HEK293 (cell line): ENCODE results near the gene WDR91.
A peak's percentile ranks its signal among the peaks of the same experiment; 100 is the strongest.

Experiments used
- CTCF ChIA-PET: fragments of 350-600 bp; formaldehyde crosslinking; extraction: SDS; loops from one replicate; lab custom pipeline; 2021; ENCODE audit warnings: antibody characterized with exemption; lab: Yijun Ruan, JAX
- POLR2A ChIA-PET: fragments of 300-600 bp; formaldehyde crosslinking; extraction: SDS; loops from one replicate; lab custom pipeline; 2020; ENCODE audit warnings: antibody characterized with exemption, inconsistent platforms; lab: Yijun Ruan, JAX
- H3K27ac ChIP-seq: fragments of 200-500 bp; sonication (Bioruptor generic); 2 replicates; pipeline ENCODE4 v1.5.1; 2014; ENCODE audit warnings: low read depth, low read length, control low read depth, inconsistent platforms; ENCODE audit errors: extremely low read depth
- H3K36me3 ChIP-seq, 2 experiments: fragments of 200-500 bp in 1 of 2; sonication (Bioruptor generic) in 1 of 2; 1 replicate in 1 of 2; 2 replicates in 1 of 2; pipeline ENCODE4 v1.5.1; 2014 to 2017; ENCODE audit warnings: inconsistent platforms in 2 of 2, low read length in 2 of 2; ENCODE audit not compliant: control insufficient read depth in 2 of 2, insufficient read depth in 1 of 2
- H3K4me1 ChIP-seq: fragments of 200-500 bp; sonication (Bioruptor generic); 2 replicates; pipeline ENCODE4 v1.5.1; 2014; ENCODE audit warnings: mild to moderate bottlenecking, low read length, inconsistent platforms; ENCODE audit not compliant: control insufficient read depth, insufficient read depth
- H3K4me3 ChIP-seq: 2 replicates; pipeline ENCODE4 v1.5.1; 2011; ENCODE audit warnings: low read depth, mild to moderate bottlenecking, control low read depth, low read length, moderate library complexity
- H3K9me3 ChIP-seq: fragments of 200-500 bp; sonication (Bioruptor generic); 2 replicates; pipeline ENCODE4 v1.5.1; 2014; ENCODE audit warnings: low read depth, low read length, inconsistent platforms; ENCODE audit not compliant: control insufficient read depth, insufficient read depth
- BCL11B ChIP-seq: fragments of 450-650 bp; formaldehyde crosslinking; IDR thresholded peaks from 2 replicates; pipeline ENCODE4 v1.5.1; 2016; ENCODE audit warnings: low read depth, missing biosample characterization, missing genetic modification characterization
- GLI4 ChIP-seq: fragments of 450-650 bp; formaldehyde crosslinking; IDR thresholded peaks from 2 replicates; pipeline ENCODE4 v1.5.1; 2016; ENCODE audit warnings: missing biosample characterization, missing genetic modification characterization
- OVOL3 ChIP-seq: fragments of 450-650 bp; formaldehyde crosslinking; IDR thresholded peaks from 2 replicates; pipeline ENCODE4 v1.5.1; 2016; ENCODE audit warnings: missing biosample characterization, missing genetic modification characterization
- SALL2 ChIP-seq: fragments of 450-650 bp; formaldehyde crosslinking; IDR thresholded peaks from 2 replicates; pipeline ENCODE4 v1.5.0; 2017; ENCODE audit warnings: missing biosample characterization, mild to moderate bottlenecking, missing genetic modification characterization, borderline replicate concordance
- SCRT1 ChIP-seq: fragments of 450-650 bp; formaldehyde crosslinking; IDR thresholded peaks from 2 replicates; pipeline ENCODE4 v1.5.1; 2016; ENCODE audit warnings: missing biosample characterization, missing genetic modification characterization, borderline replicate concordance
- TCF7L2 ChIP-seq: IDR thresholded peaks from 2 replicates; pipeline ENCODE4 v1.6.1; 2011; ENCODE audit warnings: low read depth, mild to moderate bottlenecking, inconsistent platforms, low read length, moderate library complexity, borderline replicate concordance
- ZNF10 ChIP-seq: fragments of 450-650 bp; formaldehyde crosslinking; IDR thresholded peaks from 2 replicates; pipeline ENCODE4 v1.5.1; 2017; ENCODE audit warnings: missing biosample characterization, missing genetic modification characterization
- ZNF114 ChIP-seq: fragments of 450-650 bp; formaldehyde crosslinking; IDR thresholded peaks from 2 replicates; pipeline ENCODE4 v1.5.0; 2017; ENCODE audit warnings: missing biosample characterization, missing genetic modification characterization
- ZNF16 ChIP-seq: fragments of 450-650 bp; formaldehyde crosslinking; IDR thresholded peaks from 2 replicates; pipeline ENCODE4 v1.5.1; 2016; ENCODE audit warnings: low read depth, missing biosample characterization, missing genetic modification characterization
- ZNF184 ChIP-seq: fragments of 450-650 bp; IDR thresholded peaks from 2 replicates; pipeline ENCODE4 v1.5.1; 2018; ENCODE audit warnings: missing biosample characterization, mild to moderate bottlenecking, missing genetic modification characterization
- ZNF211 ChIP-seq: fragments of 450-650 bp; formaldehyde crosslinking; IDR thresholded peaks from 2 replicates; pipeline ENCODE4 v1.5.1; 2016; ENCODE audit warnings: low read depth, missing biosample characterization, missing genetic modification characterization
- ZNF223 ChIP-seq: fragments of 450-650 bp; formaldehyde crosslinking; IDR thresholded peaks from 2 replicates; pipeline ENCODE4 v1.5.1; 2016; ENCODE audit warnings: missing biosample characterization, missing genetic modification characterization
- ZNF311 ChIP-seq: fragments of 450-650 bp; formaldehyde crosslinking; IDR thresholded peaks from 2 replicates; pipeline ENCODE4 v1.5.1; 2017; ENCODE audit warnings: missing biosample characterization, missing genetic modification characterization, borderline replicate concordance
- ZNF548 ChIP-seq: fragments of 450-650 bp; formaldehyde crosslinking; IDR thresholded peaks from 2 replicates; pipeline ENCODE4 v1.5.1; 2016; ENCODE audit warnings: missing biosample characterization, missing genetic modification characterization
- ZNF600 ChIP-seq: fragments of 450-650 bp; formaldehyde crosslinking; IDR thresholded peaks from 2 replicates; pipeline ENCODE4 v1.5.1; 2016; ENCODE audit warnings: missing biosample characterization, missing genetic modification characterization
- ZNF654 ChIP-seq: fragments of 450-650 bp; formaldehyde crosslinking; IDR thresholded peaks from 2 replicates; pipeline ENCODE4 v1.5.1; 2016; ENCODE audit warnings: low read depth, missing biosample characterization, missing genetic modification characterization
- ZNF76 ChIP-seq: fragments of 450-650 bp; formaldehyde crosslinking; IDR thresholded peaks from 2 replicates; pipeline ENCODE4; 2016; ENCODE audit warnings: low read depth, missing biosample characterization, missing genetic modification characterization, borderline replicate concordance
- ZNF776 ChIP-seq: fragments of 450-650 bp; formaldehyde crosslinking; IDR thresholded peaks from 2 replicates; pipeline ENCODE4 v1.5.0; 2017; ENCODE audit warnings: missing biosample characterization, missing genetic modification characterization, borderline replicate concordance
- TF ChIP-seq, protein P1 (sequence below): fragments of 450-650 bp; formaldehyde crosslinking; IDR thresholded peaks from 2 replicates; pipeline ENCODE4 v1.5.1; 2016; ENCODE audit warnings: missing biosample characterization, missing genetic modification characterization
- TF ChIP-seq, protein P2 (sequence below): IDR thresholded peaks from 2 replicates; pipeline ENCODE4 v1.6.1; 2011; ENCODE audit warnings: mild to moderate bottlenecking, low read depth, low read length, borderline replicate concordance
- TF ChIP-seq, protein P3 (sequence below): fragments of 450-650 bp; formaldehyde crosslinking; optimal IDR thresholded peaks from 2 replicates; pipeline ENCODE3; 2016; ENCODE audit warnings: missing biosample characterization, mild to moderate bottlenecking, missing genetic modification characterization
- TF ChIP-seq, protein P4 (sequence below): fragments of 450-650 bp; formaldehyde crosslinking; IDR thresholded peaks from 2 replicates; pipeline ENCODE4 v1.5.1; 2017; ENCODE audit warnings: missing biosample characterization, missing genetic modification characterization

WDR91 gene

DNA sequence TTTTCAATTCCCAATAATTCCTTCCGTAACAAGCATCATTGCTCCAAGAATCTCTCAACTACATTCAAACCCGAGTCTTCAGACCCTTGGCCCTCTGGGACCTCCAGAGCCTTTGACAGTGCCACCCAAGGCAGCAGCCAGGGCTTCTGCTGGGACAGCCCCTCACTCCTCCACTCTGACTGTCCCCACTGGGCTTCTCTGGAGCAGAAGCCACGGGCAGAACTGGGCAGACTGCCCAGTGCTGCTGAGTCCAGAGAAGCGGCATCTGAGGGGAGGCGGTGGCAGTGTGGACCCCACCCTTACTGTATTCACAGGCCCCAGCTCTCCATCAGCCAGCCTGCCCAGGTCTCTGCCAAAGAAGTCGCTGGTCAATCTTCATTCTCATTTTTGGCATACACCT lies 49.7 kb downstream of the WDR91 start:
- Histone ChIP-seq H3K4me1 (no peaks in the 10 kb centered on the region), H3K9me3 (no peaks in the 10 kb centered on the region), H3K27ac (no peak overlapping the region), H3K36me3 (peaks cover 0 to 31% of the 10 kb centered on the region in 2 experiments; a peak in 1 of 3 replicates), H3K4me3 (no peak overlapping the region)
- TF ChIP-seq ZNF654 (tag by site-specific recombination) (no peak), GLI4 (tag by site-specific recombination) (no peak), ZNF600 (tag by site-specific recombination) (peak; percentile 10; the same call in 1 of the 2 replicates)
- ChIA-PET CTCF (interaction anchor here (0.8 to 1.2 kb wide), 2 partner anchors 8 to 79 kb away, joined by 3 to 5 read pairs; partner anchors contain the start of gene CYREN), POLR2A (interaction anchor here (1.2 to 2.1 kb wide), 3 partner anchors 8 to 175 kb away, joined by 3 to 8 read pairs (median 3); partner anchors contain the start of genes AGBL3, CYREN and TMEM140)

DNA sequence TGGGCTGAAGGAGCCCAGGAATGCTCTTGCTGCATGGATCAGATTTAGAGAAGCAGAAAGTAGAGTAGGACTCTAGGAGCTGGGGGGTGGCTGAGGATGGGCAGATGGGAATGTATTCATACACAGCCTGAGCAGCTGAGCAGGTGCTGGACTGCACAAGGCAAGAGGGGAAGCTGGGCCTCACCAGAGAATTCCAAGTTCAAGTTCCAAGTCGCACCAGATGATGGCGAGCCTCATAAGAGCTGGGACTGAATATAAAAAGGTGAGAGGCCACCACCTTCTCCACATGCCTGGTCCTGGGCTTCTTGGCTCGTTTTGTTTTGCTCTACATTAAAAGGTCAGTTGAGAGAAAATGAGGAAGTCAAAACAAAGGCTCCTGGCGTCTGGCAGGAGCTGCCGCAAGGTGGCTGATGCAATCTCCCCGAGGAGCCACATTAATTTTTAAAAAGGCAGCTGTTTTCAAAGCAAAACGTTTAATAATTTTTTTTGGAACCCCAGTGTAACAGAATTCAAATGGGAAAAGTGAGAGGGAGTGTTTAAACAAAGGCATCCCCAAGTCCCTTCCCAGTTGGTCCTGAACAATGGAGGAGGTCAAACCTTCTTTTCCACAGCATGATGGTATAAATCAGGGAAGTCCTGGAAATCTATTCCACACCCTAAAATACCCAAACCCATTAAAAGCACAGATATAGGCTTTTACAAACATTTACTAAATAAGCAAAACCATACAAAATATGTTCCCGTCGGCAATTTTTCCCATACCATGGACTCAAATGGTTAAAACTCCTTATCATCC lies 50.3 kb downstream of the WDR91 start:
- H3K27ac ChIP-seq = no peak overlapping the region
- CTCF ChIA-PET = interaction anchor here (0.7 to 1.2 kb wide), 3 partner anchors 9 to 553 kb away, joined by 3 to 5 read pairs (median 5); partner anchors contain the start of gene CYREN

DNA sequence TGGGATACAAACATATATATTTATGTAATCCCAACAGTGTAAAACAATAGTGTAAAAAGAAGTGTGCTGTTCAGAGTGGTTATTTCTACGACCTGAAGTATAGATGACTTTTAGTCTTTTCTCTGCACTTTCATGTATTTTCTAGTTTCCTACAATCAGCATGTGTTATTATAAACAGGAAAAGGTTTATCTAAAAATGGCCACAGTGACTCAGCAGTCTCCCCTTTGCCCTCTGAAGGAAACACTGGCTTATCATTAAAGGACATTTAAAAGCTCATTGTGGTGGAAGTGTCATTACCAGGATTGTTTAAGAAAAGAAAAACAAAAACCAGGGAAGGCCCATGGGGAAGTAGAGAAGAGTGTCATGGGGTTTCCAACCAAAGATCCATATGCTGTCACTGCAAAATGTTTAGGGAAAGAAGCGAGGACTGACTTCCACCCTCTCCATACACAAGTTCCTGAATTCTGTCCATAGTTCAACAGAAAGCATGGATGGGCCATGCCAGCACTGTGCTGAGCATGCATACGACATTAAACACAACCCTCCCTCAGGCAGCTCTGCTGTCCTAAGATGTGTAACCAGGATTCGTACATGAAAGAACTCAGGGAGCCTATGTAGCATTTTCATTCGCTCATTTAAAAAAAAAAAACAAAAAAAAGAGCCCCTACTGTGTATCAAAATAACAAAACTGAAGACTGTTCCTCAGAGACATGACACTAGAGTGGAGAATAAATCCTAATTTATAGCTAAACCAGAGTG lies 51.0 kb downstream of the WDR91 start:
- Histone ChIP-seq H3K9me3 (no peaks in the 10 kb centered on the region), H3K4me3 (no peak overlapping the region), H3K27ac (no peak overlapping the region), H3K36me3 (peaks cover 0 to 17% of the 10 kb centered on the region in 2 experiments; a peak in 1 of 3 replicates), H3K4me1 (no peaks in the 10 kb centered on the region)
- ChIA-PET CTCF (interaction anchor here (0.6 to 0.7 kb wide), 2 partner anchors 134 to 553 kb away, joined by 3 to 5 read pairs; no protein-coding TSS in a partner anchor), POLR2A (interaction anchor here (2.1 kb wide), 1 partner anchor 10 kb away, joined by 8 read pairs; the partner anchor contains the start of gene CYREN)
- no peak for TF ChIP-seq ZNF211
- no peak for TF ChIP-seq SALL2
- TF ChIP-seq SCRT1 (tag by site-specific recombination) = no peak
- TF ChIP-seq ZNF16 (tag by site-specific recombination) = no peak
- TF ChIP-seq ZNF114 (tag by site-specific recombination) = no peak
- TF ChIP-seq, protein P1, sequence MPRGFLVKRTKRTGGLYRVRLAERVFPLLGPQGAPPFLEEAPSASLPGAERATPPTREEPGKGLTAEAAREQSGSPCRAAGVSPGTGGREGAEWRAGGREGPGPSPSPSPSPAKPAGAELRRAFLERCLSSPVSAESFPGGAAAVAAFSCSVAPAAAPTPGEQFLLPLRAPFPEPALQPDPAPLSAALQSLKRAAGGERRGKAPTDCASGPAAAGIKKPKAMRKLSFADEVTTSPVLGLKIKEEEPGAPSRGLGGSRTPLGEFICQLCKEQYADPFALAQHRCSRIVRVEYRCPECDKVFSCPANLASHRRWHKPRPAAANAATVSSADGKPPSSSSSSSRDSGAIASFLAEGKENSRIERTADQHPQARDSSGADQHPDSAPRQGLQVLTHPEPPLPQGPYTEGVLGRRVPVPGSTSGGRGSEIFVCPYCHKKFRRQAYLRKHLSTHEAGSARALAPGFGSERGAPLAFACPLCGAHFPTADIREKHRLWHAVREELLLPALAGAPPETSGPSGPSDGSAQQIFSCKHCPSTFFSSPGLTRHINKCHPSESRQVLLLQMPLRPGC (tag by site-specific recombination) = no peak
- TF ChIP-seq ZNF76 (tag by site-specific recombination) = no peak
- TF ChIP-seq BCL11B (tag by site-specific recombination) = no peak
- TF ChIP-seq, protein P2, sequence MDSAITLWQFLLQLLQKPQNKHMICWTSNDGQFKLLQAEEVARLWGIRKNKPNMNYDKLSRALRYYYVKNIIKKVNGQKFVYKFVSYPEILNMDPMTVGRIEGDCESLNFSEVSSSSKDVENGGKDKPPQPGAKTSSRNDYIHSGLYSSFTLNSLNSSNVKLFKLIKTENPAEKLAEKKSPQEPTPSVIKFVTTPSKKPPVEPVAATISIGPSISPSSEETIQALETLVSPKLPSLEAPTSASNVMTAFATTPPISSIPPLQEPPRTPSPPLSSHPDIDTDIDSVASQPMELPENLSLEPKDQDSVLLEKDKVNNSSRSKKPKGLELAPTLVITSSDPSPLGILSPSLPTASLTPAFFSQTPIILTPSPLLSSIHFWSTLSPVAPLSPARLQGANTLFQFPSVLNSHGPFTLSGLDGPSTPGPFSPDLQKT = no peak
- TF ChIP-seq OVOL3 = no peak
- TF ChIP-seq ZNF776 = no peak
- TF ChIP-seq, protein P3, sequence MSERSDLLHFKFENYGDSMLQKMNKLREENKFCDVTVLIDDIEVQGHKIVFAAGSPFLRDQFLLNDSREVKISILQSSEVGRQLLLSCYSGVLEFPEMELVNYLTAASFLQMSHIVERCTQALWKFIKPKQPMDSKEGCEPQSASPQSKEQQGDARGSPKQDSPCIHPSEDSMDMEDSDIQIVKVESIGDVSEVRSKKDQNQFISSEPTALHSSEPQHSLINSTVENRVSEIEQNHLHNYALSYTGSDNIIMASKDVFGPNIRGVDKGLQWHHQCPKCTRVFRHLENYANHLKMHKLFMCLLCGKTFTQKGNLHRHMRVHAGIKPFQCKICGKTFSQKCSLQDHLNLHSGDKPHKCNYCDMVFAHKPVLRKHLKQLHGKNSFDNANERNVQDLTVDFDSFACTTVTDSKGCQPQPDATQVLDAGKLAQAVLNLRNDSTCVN (tag by site-specific recombination) = no peak
- no peak; the same call in 1 of the 2 replicates for TF ChIP-seq TCF7L2
- TF ChIP-seq, protein P4, sequence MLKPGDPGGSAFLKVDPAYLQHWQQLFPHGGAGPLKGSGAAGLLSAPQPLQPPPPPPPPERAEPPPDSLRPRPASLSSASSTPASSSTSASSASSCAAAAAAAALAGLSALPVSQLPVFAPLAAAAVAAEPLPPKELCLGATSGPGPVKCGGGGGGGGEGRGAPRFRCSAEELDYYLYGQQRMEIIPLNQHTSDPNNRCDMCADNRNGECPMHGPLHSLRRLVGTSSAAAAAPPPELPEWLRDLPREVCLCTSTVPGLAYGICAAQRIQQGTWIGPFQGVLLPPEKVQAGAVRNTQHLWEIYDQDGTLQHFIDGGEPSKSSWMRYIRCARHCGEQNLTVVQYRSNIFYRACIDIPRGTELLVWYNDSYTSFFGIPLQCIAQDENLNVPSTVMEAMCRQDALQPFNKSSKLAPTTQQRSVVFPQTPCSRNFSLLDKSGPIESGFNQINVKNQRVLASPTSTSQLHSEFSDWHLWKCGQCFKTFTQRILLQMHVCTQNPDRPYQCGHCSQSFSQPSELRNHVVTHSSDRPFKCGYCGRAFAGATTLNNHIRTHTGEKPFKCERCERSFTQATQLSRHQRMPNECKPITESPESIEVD = no peak

More for the DNA sequence above, 50.3 kb downstream of the WDR91 start:
- Histone ChIP-seq H3K9me3 (no peaks in the 10 kb centered on the region), H3K4me1 (no peaks in the 10 kb centered on the region), H3K36me3 (peaks cover 0 to 25% of the 10 kb centered on the region in 2 experiments; a peak in 1 of 3 replicates), H3K4me3 (no peak overlapping the region)
- POLR2A ChIA-PET = interaction anchor here (2.1 kb wide), 1 partner anchor 9 kb away, joined by 8 read pairs; the partner anchor contains the start of gene CYREN
- TF ChIP-seq ZNF548 (tag by site-specific recombination) (no peak), ZNF10 (tag by site-specific recombination) (no peak), ZNF311 (tag by site-specific recombination) (no peak), ZNF223 (tag by site-specific recombination) (no peak), ZNF184 (tag by site-specific recombination) (no peak)
